Muscle layer of colon (tissue), 2 donors: Measurements from ENCODE around the gene PRKCH.

Experiments
- H3K27ac ChIP-seq: one replicate; pipeline ENCODE4 v1.7.0; 2013; ENCODE audit warnings: low read depth, mild to moderate bottlenecking, low read length, moderate library complexity
- H3K27me3 ChIP-seq, 2 donors: one replicate each; pipeline ENCODE4 v1.7.0; 2013; ENCODE audit warnings: low read length in 2 of 2, mild to moderate bottlenecking in 2 of 2; ENCODE audit not compliant: insufficient read depth in 2 of 2, control insufficient read depth in 1 of 2
- H3K36me3 ChIP-seq: one replicate; pipeline ENCODE4 v1.7.0; 2013; ENCODE audit warnings: mild to moderate bottlenecking, low read length; ENCODE audit not compliant: insufficient read depth
- H3K4me1 ChIP-seq: one replicate; pipeline ENCODE4 v1.7.0; 2013; ENCODE audit warnings: mild to moderate bottlenecking, low read length; ENCODE audit not compliant: insufficient read depth
- H3K4me3 ChIP-seq, 2 donors: one replicate each; pipeline ENCODE4 v1.7.0; 2013; ENCODE audit warnings: low read length in 2 of 2, low read depth in 1 of 2, mild to moderate bottlenecking in 1 of 2, moderate library complexity in 1 of 2
- H3K9ac ChIP-seq: one replicate; pipeline ENCODE4 v1.7.0; 2013; ENCODE audit warnings: low read length
- H3K9me3 ChIP-seq: one replicate; pipeline ENCODE4 v1.7.0; 2013; ENCODE audit warnings: mild to moderate bottlenecking, low read length
- donor health status: abdominal sarcoma.
- donor health status: Adenocarcinoma of cecum.

The PRKCH gene

GRCh38 chr14:61350427-61351270, 29.3 kb downstream of the PRKCH start:
- H3K36me3 ChIP-seq: no peaks in the 10 kb centered on the region
- no peaks in the 10 kb centered on the region for H3K27me3 ChIP-seq
- H3K9me3 ChIP-seq: no peaks in the 10 kb centered on the region
- H3K4me1 ChIP-seq: no peaks in the 10 kb centered on the region
- H3K27ac ChIP-seq: no peak overlapping the region
- H3K9ac ChIP-seq: no peak overlapping the region
- no peak overlapping the region for H3K4me3 ChIP-seq

- H3K4me1 ChIP-seq: no peaks in the 10 kb centered on the region
- H3K9me3 ChIP-seq: no peaks in the 10 kb centered on the region
- H3K36me3 ChIP-seq: no peaks in the 10 kb centered on the region
- no peaks in the 10 kb centered on the region for H3K27me3 ChIP-seq
- no peak overlapping the region for H3K4me3 ChIP-seq
- no peak overlapping the region for H3K9ac ChIP-seq
- H3K27ac ChIP-seq: no peak overlapping the region
Measured at GRCh38 chr14:61351477-61351876, 30.1 kb downstream of the PRKCH start.

- Histone ChIP-seq H3K4me3 (no peak overlapping the region), H3K27ac (no peak overlapping the region), H3K9ac (no peak overlapping the region), H3K27me3 (no peaks in the 10 kb centered on the region), H3K9me3 (no peaks in the 10 kb centered on the region), H3K36me3 (no peaks in the 10 kb centered on the region), H3K4me1 (no peaks in the 10 kb centered on the region)
Measured at GRCh38 chr14:61355892-61356325, 34.5 kb downstream of the PRKCH start.

GRCh38 chr14:61357123-61357522, 35.7 kb downstream of the PRKCH start:
- Histone ChIP-seq H3K4me1 (no peaks in the 10 kb centered on the region), H3K27ac (no peak overlapping the region), H3K36me3 (no peaks in the 10 kb centered on the region), H3K4me3 (no peak overlapping the region), H3K9me3 (no peaks in the 10 kb centered on the region), H3K27me3 (no peaks in the 10 kb centered on the region), H3K9ac (no peak overlapping the region)

- H3K9me3 ChIP-seq: no peaks in the 10 kb centered on the region
- H3K4me3 ChIP-seq: no peak overlapping the region
- H3K27me3 ChIP-seq: no peaks in the 10 kb centered on the region
- H3K9ac ChIP-seq: no peak overlapping the region
- no peaks in the 10 kb centered on the region for H3K4me1 ChIP-seq
- H3K27ac ChIP-seq: no peak overlapping the region
- H3K36me3 ChIP-seq: no peaks in the 10 kb centered on the region
Measured at GRCh38 chr14:61358554-61359226, 37.3 kb downstream of the PRKCH start.

- no peak overlapping the region for H3K9ac ChIP-seq
- no peak overlapping the region for H3K4me3 ChIP-seq
- no peaks in the 10 kb centered on the region for H3K27me3 ChIP-seq
- H3K27ac ChIP-seq: no peak overlapping the region
- H3K36me3 ChIP-seq: no peaks in the 10 kb centered on the region
- no peaks in the 10 kb centered on the region for H3K4me1 ChIP-seq
- H3K9me3 ChIP-seq: no peaks in the 10 kb centered on the region
Measured at GRCh38 chr14:61360796-61361525, 39.6 kb downstream of the PRKCH start.

- no peaks in the 10 kb centered on the region for H3K36me3 ChIP-seq
- H3K9ac ChIP-seq: no peak overlapping the region
- H3K27me3 ChIP-seq: no peaks in the 10 kb centered on the region
- H3K27ac ChIP-seq: no peak overlapping the region
- no peaks in the 10 kb centered on the region for H3K4me1 ChIP-seq
- H3K9me3 ChIP-seq: no peaks in the 10 kb centered on the region
- no peak overlapping the region for H3K4me3 ChIP-seq
Measured at GRCh38 chr14:61362072-61362750, 40.8 kb downstream of the PRKCH start.

GRCh38 chr14:61364243-61364642, 42.9 kb downstream of the PRKCH start:
- no peak overlapping the region for H3K4me3 ChIP-seq
- H3K9me3 ChIP-seq: no peaks in the 10 kb centered on the region
- H3K27me3 ChIP-seq: no peaks in the 10 kb centered on the region
- no peaks in the 10 kb centered on the region for H3K36me3 ChIP-seq
- H3K27ac ChIP-seq: no peak overlapping the region
- H3K4me1 ChIP-seq: no peaks in the 10 kb centered on the region
- no peak overlapping the region for H3K9ac ChIP-seq

- Histone ChIP-seq H3K4me3 (no peak overlapping the region), H3K4me1 (no peaks in the 10 kb centered on the region), H3K9me3 (no peaks in the 10 kb centered on the region), H3K27ac (no peak overlapping the region), H3K27me3 (no peaks in the 10 kb centered on the region), H3K9ac (no peak overlapping the region), H3K36me3 (no peaks in the 10 kb centered on the region)
Measured at GRCh38 chr14:61365667-61366212, 44.4 kb downstream of the PRKCH start.

GRCh38 chr14:61368114-61368710, 46.8 kb downstream of the PRKCH start:
- no peaks in the 10 kb centered on the region for H3K9me3 ChIP-seq
- no peaks in the 10 kb centered on the region for H3K4me1 ChIP-seq
- no peak overlapping the region for H3K27ac ChIP-seq
- no peak overlapping the region for H3K9ac ChIP-seq
- no peaks in the 10 kb centered on the region for H3K27me3 ChIP-seq
- H3K4me3 ChIP-seq: no peak overlapping the region
- H3K36me3 ChIP-seq: no peaks in the 10 kb centered on the region
